MV-4-11 (cell line): Measurements from ENCODE around the gene ANK2.

Experiments
- DNase-seq: peaks from one replicate; lab custom pipeline; 2025; lab: John Stamatoyannopoulos, UW

The ANK2 gene

DNA sequence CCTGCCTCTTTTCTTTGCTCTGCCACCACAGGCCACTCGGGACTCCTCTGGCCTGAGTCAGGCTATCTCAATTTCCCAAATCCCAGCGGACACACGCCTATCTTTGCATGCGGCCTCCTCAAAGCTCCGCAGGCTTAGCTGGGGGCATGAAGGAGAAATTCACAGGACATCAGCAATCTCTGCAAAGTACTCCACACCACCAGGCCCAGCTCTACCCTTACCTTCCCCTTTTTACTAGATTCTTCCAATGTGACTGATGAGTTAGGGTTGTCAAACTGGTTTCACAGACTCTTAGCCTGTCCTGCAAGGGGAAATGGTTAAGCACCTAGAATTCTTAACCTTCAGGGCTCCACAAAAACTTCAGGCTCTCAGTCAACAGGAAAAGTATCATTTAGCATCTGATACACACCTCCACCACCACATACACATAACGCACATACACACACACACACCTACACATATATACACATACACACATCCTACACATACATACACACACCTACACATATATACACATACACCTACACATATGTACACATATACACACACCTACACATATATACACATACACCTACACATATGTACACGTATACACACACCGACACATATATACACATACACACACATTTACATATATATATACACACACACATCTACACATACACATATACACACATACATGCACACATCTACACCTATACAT is 349.1 kb downstream of the ANK2 start:
- no peak for DNase-seq

DNA sequence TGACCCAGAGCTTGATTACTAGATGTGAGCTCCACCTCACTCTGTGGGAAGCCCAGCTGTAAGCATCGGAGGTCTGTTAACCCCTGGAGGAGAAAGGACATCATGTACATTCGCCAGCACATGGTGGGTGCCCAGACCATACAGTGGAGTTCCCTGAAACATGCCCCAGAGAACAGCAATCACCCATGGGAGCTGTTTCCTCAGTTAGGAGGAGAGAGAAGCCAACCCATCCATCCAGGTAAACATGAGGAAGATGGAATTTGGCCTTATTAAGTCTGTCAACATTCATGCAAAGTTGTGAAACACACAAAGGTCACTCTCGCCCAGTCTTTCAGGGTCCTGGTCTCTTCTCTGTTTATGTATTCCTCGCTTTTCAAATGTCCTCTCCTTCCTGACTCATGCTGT is 354.7 kb downstream of the ANK2 start:
- DNase-seq = no peak

DNA sequence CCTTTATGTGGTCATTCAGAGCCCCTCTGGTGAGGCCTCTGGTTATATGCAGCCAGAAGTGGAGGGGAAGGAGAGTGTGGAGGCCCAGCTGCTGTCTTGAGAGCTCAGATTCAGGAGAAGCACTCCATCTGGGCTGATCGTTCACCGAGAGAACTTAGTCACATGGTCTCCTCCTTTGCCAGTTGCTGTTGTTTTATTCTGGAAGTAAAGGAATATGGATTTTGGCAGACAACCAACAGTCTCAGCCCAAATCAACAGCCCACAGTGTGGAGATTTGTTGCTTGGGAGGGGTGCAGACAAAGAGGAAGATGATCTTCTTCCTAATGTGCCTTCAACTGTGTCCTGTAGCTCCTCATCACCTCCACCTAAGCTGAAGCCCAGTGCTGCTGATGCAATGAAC is 355.4 kb downstream of the ANK2 start:
- no peak for DNase-seq

DNA sequence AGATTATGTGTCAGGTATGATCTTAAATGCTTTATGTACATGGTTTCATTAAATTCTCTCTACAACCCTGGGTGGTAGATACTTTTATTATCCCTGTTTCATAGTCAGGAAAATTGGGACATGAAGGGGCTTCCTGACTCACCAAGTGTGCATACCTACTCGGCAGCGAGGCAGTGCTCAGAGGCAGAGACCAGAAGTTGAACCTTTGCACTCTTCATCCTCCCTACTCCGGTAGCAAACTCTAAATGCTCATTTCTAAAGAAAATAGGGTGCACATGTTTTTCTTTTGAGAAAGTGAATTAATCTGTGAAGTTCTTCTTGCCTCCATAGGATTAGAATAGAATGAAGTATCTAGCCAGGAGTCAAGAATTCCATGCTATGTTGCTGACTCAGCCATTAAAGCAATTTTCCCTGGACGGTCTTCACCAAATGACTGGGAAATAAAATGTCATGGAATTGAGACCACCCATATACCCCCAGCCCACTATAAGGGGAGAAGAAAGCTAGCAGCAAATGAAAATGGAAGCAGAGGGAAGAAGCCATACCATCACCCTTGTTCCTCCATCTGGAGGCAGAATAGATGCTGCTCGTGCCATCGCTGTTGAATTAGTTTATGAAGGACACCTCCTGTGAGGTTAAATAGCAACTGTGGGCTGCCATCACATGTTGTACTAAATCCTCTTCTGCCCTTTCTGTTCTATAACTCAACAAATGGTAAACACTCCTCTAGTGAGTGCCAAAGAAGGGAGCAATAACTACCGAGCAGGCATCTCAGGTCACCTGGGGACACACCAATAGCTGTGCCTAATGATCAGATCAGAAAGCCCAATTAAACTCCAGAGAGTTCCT is 356.6 kb downstream of the ANK2 start:
- no peak for DNase-seq

DNA sequence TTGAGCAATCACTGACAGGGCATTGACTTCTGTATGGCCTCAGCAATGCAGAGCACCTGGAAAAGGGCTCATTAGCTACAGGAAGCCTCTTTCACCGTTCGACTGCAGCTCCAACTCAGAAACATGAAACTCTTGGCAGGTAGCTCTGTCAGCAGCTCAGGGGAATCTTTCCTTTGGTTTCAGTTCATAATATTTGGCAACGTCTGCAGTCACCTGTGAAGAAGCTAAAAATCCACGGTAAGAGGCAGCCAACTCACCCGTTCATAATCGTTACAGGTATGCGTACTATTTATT is 357.2 kb downstream of the ANK2 start:
- DNase-seq = no peak

DNA sequence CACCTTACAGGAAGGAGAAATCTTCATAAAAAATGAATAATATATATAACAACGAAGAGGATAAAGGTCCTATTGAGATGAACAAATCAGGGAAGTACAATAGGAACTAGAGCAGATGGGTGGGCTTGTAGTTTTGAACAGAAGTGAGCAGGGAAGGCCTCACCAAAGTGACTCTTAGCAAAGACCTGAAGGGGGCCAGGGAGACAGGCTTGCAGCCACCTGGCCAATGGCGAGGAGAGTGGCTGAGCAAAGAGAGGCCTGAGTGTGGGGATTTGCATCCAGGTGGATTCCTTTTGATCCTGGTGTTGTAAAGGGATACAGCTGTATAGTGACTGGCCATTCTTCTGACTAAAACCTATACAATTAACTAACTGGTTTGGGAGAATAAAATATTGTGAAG is 358.0 kb downstream of the ANK2 start:
- no peak for DNase-seq

DNA sequence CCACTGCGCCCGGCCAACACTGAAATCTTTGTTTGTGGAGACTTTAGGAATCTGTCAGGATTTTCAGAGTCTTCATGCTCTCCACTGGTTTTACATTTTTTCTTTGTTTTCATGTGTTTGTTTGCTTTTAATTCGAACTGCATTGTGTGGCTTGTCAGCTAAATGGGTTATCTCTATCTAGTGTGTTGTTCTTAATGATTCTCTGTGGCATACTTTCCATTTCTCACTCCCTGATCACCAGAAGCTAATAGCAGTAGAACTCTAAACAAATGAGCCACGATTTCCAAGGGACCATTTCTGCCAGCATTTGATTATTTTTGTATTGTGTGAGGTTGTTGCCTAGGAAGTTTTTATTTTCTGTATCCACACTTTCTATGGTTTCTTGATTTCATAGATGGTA is 359.7 kb downstream of the ANK2 start:
- DNase-seq = no peak

DNA sequence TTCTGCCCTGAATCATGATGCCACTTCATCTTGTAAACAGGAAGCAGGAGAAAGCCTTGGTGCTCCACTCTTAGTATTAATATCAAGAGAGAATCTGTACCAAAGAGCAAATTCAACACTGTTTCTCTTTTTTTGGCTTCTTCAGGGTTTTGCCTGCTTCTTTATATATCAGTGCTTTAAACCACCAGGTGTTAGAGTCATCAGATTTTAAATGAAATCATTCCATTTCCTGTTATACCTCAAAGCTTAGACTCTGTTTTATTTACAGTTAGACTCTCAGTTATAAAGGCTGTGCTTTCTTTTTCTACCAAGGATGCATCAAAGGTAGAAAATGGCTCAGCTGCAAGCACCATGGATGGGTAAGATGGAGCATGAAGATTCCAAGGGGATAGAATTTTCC is 361.2 kb downstream of the ANK2 start:
- DNase-seq = no peak

DNA sequence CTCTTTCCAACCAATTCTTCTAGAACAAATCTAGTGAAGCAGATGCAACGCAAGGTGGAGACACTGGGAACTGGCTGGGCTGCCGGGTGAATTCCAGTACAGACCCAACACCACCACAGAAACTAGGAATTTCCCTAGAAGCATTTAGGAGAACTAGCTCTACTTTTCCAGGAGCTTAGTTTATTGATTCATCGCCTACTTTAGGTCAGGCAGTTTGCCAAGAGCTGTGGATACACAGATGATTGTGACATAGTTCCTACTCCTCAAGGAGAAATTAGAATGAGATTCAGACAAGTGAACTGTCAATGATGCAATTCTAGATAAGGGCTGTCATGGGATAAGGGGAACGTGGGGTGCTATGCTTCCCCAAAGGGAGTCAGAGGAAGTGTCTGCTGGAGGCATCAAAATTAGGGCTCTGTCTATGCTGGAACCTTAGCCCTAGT is 362.1 kb downstream of the ANK2 start:
- peak; percentile 66 for DNase-seq

DNA sequence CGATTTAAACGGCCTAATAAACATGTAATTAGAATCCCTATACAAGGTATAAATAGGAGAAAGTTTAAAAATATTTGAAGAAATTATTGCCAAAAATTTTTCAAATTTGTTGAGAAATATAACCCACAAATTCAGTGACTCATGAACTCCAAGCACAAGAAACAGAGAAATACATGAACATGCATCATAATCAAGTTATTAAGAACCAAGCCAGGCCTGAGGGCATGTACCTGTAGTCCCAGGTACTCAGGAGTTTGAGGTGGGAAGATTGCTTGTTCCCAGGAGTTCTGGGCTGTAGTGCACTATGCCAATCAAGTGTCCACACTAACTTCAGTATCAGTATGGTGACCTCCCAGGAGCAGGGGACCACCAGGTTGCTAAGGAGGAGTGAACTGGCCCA is 370.2 kb downstream of the ANK2 start:
- DNase-seq = no peak

DNA sequence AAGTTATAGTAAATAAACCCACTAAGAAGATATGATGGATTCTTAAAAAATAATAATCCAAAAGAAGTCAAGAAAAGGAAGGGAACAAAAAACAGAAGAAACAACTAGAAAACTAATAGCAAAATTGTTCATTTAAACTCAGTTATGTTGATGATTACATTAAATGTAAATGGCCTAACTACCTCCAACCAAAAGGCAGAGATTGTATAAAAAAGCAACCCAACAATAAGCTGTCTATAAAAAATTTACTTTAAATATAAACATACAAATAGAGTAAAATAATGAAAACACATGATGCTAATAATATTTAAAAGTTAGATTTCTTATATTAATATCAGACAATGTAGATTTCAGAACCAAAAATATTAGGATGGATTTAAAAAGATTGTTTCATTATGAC is 371.5 kb downstream of the ANK2 start:
- DNase-seq = no peak

DNA sequence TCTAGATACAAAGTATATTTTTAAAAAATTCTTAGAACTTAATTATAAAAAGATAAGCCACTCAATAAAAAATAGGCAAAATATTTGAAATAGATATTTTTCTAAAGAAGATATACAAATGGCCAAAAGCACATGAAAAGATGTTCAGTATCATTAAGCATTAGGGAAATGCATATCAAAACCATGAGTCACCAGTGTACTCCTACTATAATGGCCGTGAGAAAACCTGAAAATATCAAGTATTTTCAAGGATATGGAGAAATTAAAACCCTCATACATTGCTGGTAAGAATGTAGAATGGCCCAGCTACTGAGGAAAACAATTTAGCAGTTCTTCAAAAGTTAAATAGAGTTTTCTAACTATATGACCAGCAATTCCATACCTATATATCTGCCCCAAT is 374.2 kb downstream of the ANK2 start:
- no peak for DNase-seq

DNA sequence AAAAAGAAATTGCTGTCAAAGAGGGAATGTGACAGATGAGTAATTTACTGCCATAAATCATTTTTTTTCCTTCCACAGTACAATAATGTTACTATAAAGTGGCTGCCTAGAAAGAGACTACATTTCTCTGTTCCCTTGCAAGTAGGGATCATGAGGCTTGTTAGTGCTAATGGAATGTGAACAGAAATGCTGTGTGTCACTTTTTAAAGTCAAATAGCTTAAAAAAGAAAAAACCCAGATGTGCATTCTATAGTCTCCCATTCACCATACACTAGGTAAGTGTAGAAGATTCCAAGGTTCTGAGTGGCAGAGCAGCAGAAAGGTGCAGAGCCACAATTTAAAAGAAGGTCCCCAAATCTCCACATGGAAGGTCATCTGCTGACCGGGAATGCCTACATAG is 383.7 kb downstream of the ANK2 start:
- DNase-seq = no peak
